Uterus (tissue), 2 donors: ENCODE data around the gene NPRL2.

Experiments used
- POLR2A ChIP-seq, 2 donors: fragments of 450-650 bp; IDR thresholded peaks; one replicate each; pipeline ENCODE4 v1.6.1; 2016; ENCODE audit warnings: antibody characterized with exemption in 2 of 2, mild to moderate bottlenecking in 1 of 2, moderate library complexity in 1 of 2
- TF ChIP-seq, protein P1 (sequence below), 4 experiments: fragments of 200-600 bp in 2 of 4; fragments of 450-650 bp in 2 of 4; sonication (generic) in 2 of 4; IDR thresholded peaks; one replicate each; pipeline ENCODE4 v1.5.1; 2016 to 2019; ENCODE audit warnings: antibody characterized with exemption in 4 of 4, mild to moderate bottlenecking in 2 of 4, moderate library complexity in 1 of 4

DNA sequence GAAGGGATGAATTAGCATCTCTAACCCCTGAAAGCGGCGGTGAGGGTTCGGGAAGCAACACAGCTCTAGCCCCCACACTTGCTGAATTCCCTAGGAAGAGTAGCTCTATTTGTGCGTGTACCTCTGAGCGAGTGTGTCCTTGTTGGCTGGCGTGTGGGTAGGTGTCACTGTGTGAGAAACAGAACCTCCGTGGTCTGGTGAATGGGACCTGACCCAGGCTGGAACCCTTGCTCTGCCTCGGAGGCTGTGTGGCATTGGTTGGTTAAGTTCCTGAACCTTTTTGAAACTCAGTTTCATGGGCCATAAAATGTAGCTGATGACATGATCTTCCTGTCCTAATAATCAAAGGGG, 9.2 kb upstream of the NPRL2 start:
- TF ChIP-seq, protein P1, sequence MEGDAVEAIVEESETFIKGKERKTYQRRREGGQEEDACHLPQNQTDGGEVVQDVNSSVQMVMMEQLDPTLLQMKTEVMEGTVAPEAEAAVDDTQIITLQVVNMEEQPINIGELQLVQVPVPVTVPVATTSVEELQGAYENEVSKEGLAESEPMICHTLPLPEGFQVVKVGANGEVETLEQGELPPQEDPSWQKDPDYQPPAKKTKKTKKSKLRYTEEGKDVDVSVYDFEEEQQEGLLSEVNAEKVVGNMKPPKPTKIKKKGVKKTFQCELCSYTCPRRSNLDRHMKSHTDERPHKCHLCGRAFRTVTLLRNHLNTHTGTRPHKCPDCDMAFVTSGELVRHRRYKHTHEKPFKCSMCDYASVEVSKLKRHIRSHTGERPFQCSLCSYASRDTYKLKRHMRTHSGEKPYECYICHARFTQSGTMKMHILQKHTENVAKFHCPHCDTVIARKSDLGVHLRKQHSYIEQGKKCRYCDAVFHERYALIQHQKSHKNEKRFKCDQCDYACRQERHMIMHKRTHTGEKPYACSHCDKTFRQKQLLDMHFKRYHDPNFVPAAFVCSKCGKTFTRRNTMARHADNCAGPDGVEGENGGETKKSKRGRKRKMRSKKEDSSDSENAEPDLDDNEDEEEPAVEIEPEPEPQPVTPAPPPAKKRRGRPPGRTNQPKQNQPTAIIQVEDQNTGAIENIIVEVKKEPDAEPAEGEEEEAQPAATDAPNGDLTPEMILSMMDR (IDR thresholded peaks at IDR 0.05): no peak
- no peak for TF ChIP-seq POLR2A (IDR thresholded peaks at IDR 0.05)
